ENCODE results near the gene MPDZ. TPM values are rescaled to one million over a fixed set of nuclear protein-coding genes. Genes with fewer than 3 reads are reported as not detected.

Gene MPDZ
- total and polyA plus RNA-seq, 10 donors: 3.8 to 42.8 (median 26.8) TPM

- WGBS, 5 donors: 80 to 90% (median 87%) methylated on average over 1 of the region's 1 CpG
- TF ChIP-seq CTCF (IDR thresholded peaks at IDR 0.05 in 8 of 11, conservative IDR thresholded peaks at IDR 0.05 in 3 of 11) (no peak), POLR2A (IDR thresholded peaks at IDR 0.05) (no peak), POLR2AphosphoS5 (IDR thresholded peaks at IDR 0.05) (no peak)
Measured at GRCh38 chr9:13270734-13271133, 8.8 kb downstream of the MPDZ start.

GRCh38 chr9:13269589-13270452 is 9.7 kb downstream of the MPDZ start:
- Histone ChIP-seq H3K27ac (no peak overlapping the region), H3K4me1 (peaks cover 0 to 10% (median 0%) of the 10 kb centered on the region in 6 donors), H3K27me3 (replicated peaks in 1 of 7) (no peaks in the 10 kb centered on the region), H3K9me3 (no peaks in the 10 kb centered on the region), H3K4me3 (no peak overlapping the region), H3K36me3 (no peaks in the 10 kb centered on the region)
- DNase-seq: no peak
- TF ChIP-seq POLR2AphosphoS5 (IDR thresholded peaks at IDR 0.05) (no peak), POLR2A (IDR thresholded peaks at IDR 0.05) (no peak), CTCF (IDR thresholded peaks at IDR 0.05 in 8 of 11, conservative IDR thresholded peaks at IDR 0.05 in 3 of 11) (no peak)
- 61 to 83% (median 76%) methylated on average over 6 of the region's 6 CpGs for WGBS, 5 donors
- intact Hi-C loops (cut with DNase I; ENCODE audit: low total_unique reads): no loop called here

More at GRCh38 chr9:13270734-13271133, 8.8 kb downstream of the MPDZ start:
- peak overlapping the region in 1 of 8 donors; percentile 20 for H3K27ac ChIP-seq
- no peaks in the 10 kb centered on the region for H3K9me3 ChIP-seq
- no peaks in the 10 kb centered on the region for H3K36me3 ChIP-seq
- H3K4me3 ChIP-seq: no peak overlapping the region
- no peak for DNase-seq
- peaks cover 0 to 10% (median 0%) of the 10 kb centered on the region in 6 donors for H3K4me1 ChIP-seq
- intact Hi-C loops (cut with DNase I; ENCODE audit: low total_unique reads): no loop called here
- no peaks in the 10 kb centered on the region for H3K27me3 ChIP-seq (replicated peaks in 1 of 7)

- intact Hi-C loops (cut with DNase I; ENCODE audit: low total_unique reads): no loop called here
- 88 to 93% (median 92%) methylated on average over 7 of the region's 7 CpGs for WGBS, 5 donors
- H3K27me3 ChIP-seq (replicated peaks in 1 of 7): no peaks in the 10 kb centered on the region
- no peaks in the 10 kb centered on the region for H3K9me3 ChIP-seq
- DNase-seq: no peak
- no peaks in the 10 kb centered on the region for H3K36me3 ChIP-seq
- TF ChIP-seq POLR2A (IDR thresholded peaks at IDR 0.05): no peak
- TF ChIP-seq CTCF (IDR thresholded peaks at IDR 0.05 in 8 of 11, conservative IDR thresholded peaks at IDR 0.05 in 3 of 11): no peak
- TF ChIP-seq POLR2AphosphoS5 (IDR thresholded peaks at IDR 0.05): no peak
- H3K27ac ChIP-seq: no peak overlapping the region
- peaks cover 0 to 10% (median 0%) of the 10 kb centered on the region in 6 donors for H3K4me1 ChIP-seq
- H3K4me3 ChIP-seq: no peak overlapping the region
Measured at GRCh38 chr9:13268469-13268868, 11.0 kb downstream of the MPDZ start.

- Histone ChIP-seq H3K36me3 (no peaks in the 10 kb centered on the region), H3K9me3 (no peaks in the 10 kb centered on the region), H3K4me1 (peaks cover 0 to 10% (median 0%) of the 10 kb centered on the region in 6 donors), H3K27me3 (replicated peaks in 1 of 7) (no peaks in the 10 kb centered on the region), H3K4me3 (no peak overlapping the region), H3K27ac (no peak overlapping the region)
- intact Hi-C loops (cut with DNase I; ENCODE audit: low total_unique reads): no loop called here
- no peak for DNase-seq
- TF ChIP-seq CTCF (IDR thresholded peaks at IDR 0.05 in 8 of 11, conservative IDR thresholded peaks at IDR 0.05 in 3 of 11) (no peak), POLR2AphosphoS5 (IDR thresholded peaks at IDR 0.05) (no peak), POLR2A (IDR thresholded peaks at IDR 0.05) (no peak)
- 54 to 70% (median 59%) methylated on average over 2 of the region's 2 CpGs for WGBS, 5 donors
Measured at GRCh38 chr9:13267743-13268142, 11.7 kb downstream of the MPDZ start.
